GM23338 (cell line): ENCODE results near the gene CYSLTR2. TPM values are rescaled to one million over a fixed set of nuclear protein-coding genes. Genes with fewer than 3 reads are reported as not detected.

Experiments
- ATAC-seq: fragments of 200-7000 bp; cut with Tn5 transposase; 3 replicates; pipeline ENCODE4 v1.9.1; 2020
- DNase-seq: peaks from one replicate; pipeline ENCODE4 v3.0.0-alpha.2; 2015; ENCODE audit warnings: low spot score
- H2AFZ ChIP-seq: fragments of 200-600 bp; sonication (generic); 2 replicates; pipeline ENCODE4 v1.8.0; 2016; ENCODE audit warnings: antibody characterized with exemption, mild to moderate bottlenecking, moderate library complexity
- H3F3A ChIP-seq: fragments of 200-600 bp; sonication (generic); replicated peaks from 2 replicates; pipeline ENCODE4 v1.8.0; 2017; ENCODE audit warnings: antibody characterized with exemption, mixed run types, low read depth
- H3K27ac ChIP-seq: fragments of 200-600 bp; sonication (generic); 2 replicates; pipeline ENCODE4 v1.6.1; 2016; ENCODE audit warnings: low read depth
- H3K27me3 ChIP-seq: fragments of 200-600 bp; sonication (generic); 2 replicates; pipeline ENCODE4 v1.8.0; 2016; ENCODE audit warnings: mild to moderate bottlenecking, mixed run types, moderate library complexity; ENCODE audit not compliant: insufficient read depth
- H3K36me3 ChIP-seq: fragments of 200-600 bp; sonication (generic); 2 replicates; pipeline ENCODE4 v1.8.0; 2016; ENCODE audit warnings: mild to moderate bottlenecking; ENCODE audit not compliant: insufficient read depth
- H3K4me1 ChIP-seq: fragments of 200-600 bp; sonication (generic); 2 replicates; pipeline ENCODE4 v1.8.0; 2016; ENCODE audit warnings: mild to moderate bottlenecking, moderate library complexity; ENCODE audit not compliant: insufficient read depth
- H3K4me2 ChIP-seq: fragments of 200-600 bp; sonication (generic); 2 replicates; pipeline ENCODE4 v1.7.1; 2017; ENCODE audit warnings: mixed run types
- H3K4me3 ChIP-seq: fragments of 200-600 bp; sonication (generic); 2 replicates; pipeline ENCODE4 v1.6.1; 2016; ENCODE audit warnings: mixed run types
- H3K79me2 ChIP-seq: fragments of 200-600 bp; sonication (generic); replicated peaks from 2 replicates; pipeline ENCODE4 v1.8.0; 2017; ENCODE audit warnings: mild to moderate bottlenecking; ENCODE audit not compliant: insufficient read depth
- H3K9me2 ChIP-seq: fragments of 200-600 bp; sonication (generic); 2 replicates; pipeline ENCODE4 v1.8.0; 2017; ENCODE audit not compliant: insufficient read depth
- H4K20me1 ChIP-seq: fragments of 200-600 bp; sonication (generic); replicated peaks from 2 replicates; pipeline ENCODE4 v1.8.0; 2017; ENCODE audit warnings: mild to moderate bottlenecking; ENCODE audit not compliant: insufficient read depth
- H3K27ac Mint-ChIP-seq: 2 replicates; pipeline ENCODE4 v1.8.0; 2020; ENCODE audit warnings: inconsistent platforms, mild to moderate bottlenecking, moderate library complexity, mixed read lengths
- H3K27me3 Mint-ChIP-seq: 3 replicates; pipeline ENCODE4 v1.8.0; 2022; ENCODE audit warnings: low read depth, mild to moderate bottlenecking, moderate library complexity, mixed read lengths, inconsistent platforms; ENCODE audit not compliant: insufficient read depth, poor library complexity
- H3K36me3 Mint-ChIP-seq: 3 replicates; pipeline ENCODE4 v1.8.0; 2021; ENCODE audit warnings: low read depth, mild to moderate bottlenecking, inconsistent platforms, moderate library complexity, mixed read lengths
- H3K4me1 Mint-ChIP-seq: 3 replicates; pipeline ENCODE4 v1.8.0; 2020; ENCODE audit warnings: mild to moderate bottlenecking, inconsistent platforms, mixed read lengths
- H3K4me3 Mint-ChIP-seq: 3 replicates; pipeline ENCODE4 v1.8.0; 2021; ENCODE audit warnings: moderate library complexity, mild to moderate bottlenecking, inconsistent platforms, mixed read lengths
- H3K9me3 Mint-ChIP-seq: 3 replicates; pipeline ENCODE4 v1.8.0; 2020; ENCODE audit warnings: moderate library complexity, mild to moderate bottlenecking, inconsistent platforms, mixed read lengths
- CREB1 ChIP-seq: fragments of 250-450 bp; sonication (Bioruptor Pico); IDR thresholded peaks from 2 replicates; pipeline ENCODE4 v1.5.0; 2020; ENCODE audit warnings: low read depth, mild to moderate bottlenecking, moderate library complexity
- EZH2 ChIP-seq: fragments of 200-600 bp; sonication (generic); IDR thresholded peaks from one replicate; pipeline ENCODE4 v1.8.0; 2017; ENCODE audit warnings: antibody characterized with exemption, mild to moderate bottlenecking, low read depth; ENCODE audit not compliant: unreplicated experiment
- JUNB ChIP-seq: IDR thresholded peaks from one replicate; pipeline ENCODE4 v1.6.1; 2016; ENCODE audit warnings: antibody characterized with exemption; ENCODE audit not compliant: unreplicated experiment
- NANOG ChIP-seq: IDR thresholded peaks from 2 replicates; pipeline ENCODE4 v1.6.1; 2016; ENCODE audit warnings: antibody characterized with exemption, borderline replicate concordance
- ZNF114 ChIP-seq: fragments of 250-450 bp; sonication (Bioruptor Pico); IDR thresholded peaks from 2 replicates; pipeline ENCODE4 v1.5.0; 2020; ENCODE audit warnings: mild to moderate bottlenecking, moderate library complexity
- ZNF462 ChIP-seq: fragments of 250-450 bp; sonication (Bioruptor Pico); IDR thresholded peaks from 2 replicates; pipeline ENCODE4 v1.5.0; 2020; ENCODE audit warnings: mild to moderate bottlenecking, moderate library complexity
- polyA plus RNA-seq: library from polyadenylated mRNA; unstranded; fragments of >200 nt; fragmentation: Nextera tagmentation; extraction: Ambion mirVana; gene quantifications from 2 replicates; pipeline ENCODE4 v1.2.1, GENCODE V29; 2016
- total RNA-seq: library from RNA; depleted of rRNA; stranded (reverse); fragments of >200 nt; shearing (Covaris generic); gene quantifications from 2 replicates; pipeline ENCODE4 v1.2.3, GENCODE V29; 2014
- TF ChIP-seq, protein P1 (sequence below): IDR thresholded peaks from 2 replicates; pipeline ENCODE4 v1.6.1; 2016; ENCODE audit warnings: antibody characterized with exemption
- TF ChIP-seq, protein P2 (sequence below): IDR thresholded peaks from one replicate; pipeline ENCODE4 v1.6.1; 2018; ENCODE audit warnings: antibody characterized with exemption; ENCODE audit not compliant: unreplicated experiment

CYSLTR2 gene
- total and polyA plus RNA-seq, 2 experiments from 2014 or later: not detected

GRCh38 chr13:48637601-48638000 lies 16.1 kb upstream of the CYSLTR2 start:
- Mint-ChIP-seq H3K9me3 (peaks cover 18% of the 10 kb centered on the region), H3K27me3 (peaks cover 3% of the 10 kb centered on the region)

More at GRCh38 chr13:48637601-48638000, 16.1 kb upstream of the CYSLTR2 start:
- Mint-ChIP-seq H3K4me3 (no peak overlapping the region), H3K36me3 (peaks cover 5% of the 10 kb centered on the region), H3K27ac (no peak overlapping the region), H3K4me1 (no peaks in the 10 kb centered on the region)
- Histone ChIP-seq H3K79me2 (no peaks in the 10 kb centered on the region), H3K4me1 (no peaks in the 10 kb centered on the region), H3K36me3 (no peaks in the 10 kb centered on the region; the same call in 1 of the 2 replicates), H3K4me2 (no peak overlapping the region), H3K27me3 (no peaks in the 10 kb centered on the region), H3F3A (no peaks in the 10 kb centered on the region), H3K27ac (no peak overlapping the region), H3K9me2 (peaks cover 5% of the 10 kb centered on the region; the same call in 1 of the 2 replicates), H3K4me3 (no peak overlapping the region), H2AFZ (no peak overlapping the region), H4K20me1 (no peaks in the 10 kb centered on the region)
- no peak for ATAC-seq
- TF ChIP-seq, protein P1, sequence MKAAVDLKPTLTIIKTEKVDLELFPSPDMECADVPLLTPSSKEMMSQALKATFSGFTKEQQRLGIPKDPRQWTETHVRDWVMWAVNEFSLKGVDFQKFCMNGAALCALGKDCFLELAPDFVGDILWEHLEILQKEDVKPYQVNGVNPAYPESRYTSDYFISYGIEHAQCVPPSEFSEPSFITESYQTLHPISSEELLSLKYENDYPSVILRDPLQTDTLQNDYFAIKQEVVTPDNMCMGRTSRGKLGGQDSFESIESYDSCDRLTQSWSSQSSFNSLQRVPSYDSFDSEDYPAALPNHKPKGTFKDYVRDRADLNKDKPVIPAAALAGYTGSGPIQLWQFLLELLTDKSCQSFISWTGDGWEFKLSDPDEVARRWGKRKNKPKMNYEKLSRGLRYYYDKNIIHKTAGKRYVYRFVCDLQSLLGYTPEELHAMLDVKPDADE: no peak
- TF ChIP-seq ZNF462 (no peak), EZH2 (no peak), NANOG (no peak), CREB1 (CRISPR knock-in tag) (no peak), JUNB (no peak), ZNF114 (CRISPR knock-in tag) (no peak)
- TF ChIP-seq, protein P2, sequence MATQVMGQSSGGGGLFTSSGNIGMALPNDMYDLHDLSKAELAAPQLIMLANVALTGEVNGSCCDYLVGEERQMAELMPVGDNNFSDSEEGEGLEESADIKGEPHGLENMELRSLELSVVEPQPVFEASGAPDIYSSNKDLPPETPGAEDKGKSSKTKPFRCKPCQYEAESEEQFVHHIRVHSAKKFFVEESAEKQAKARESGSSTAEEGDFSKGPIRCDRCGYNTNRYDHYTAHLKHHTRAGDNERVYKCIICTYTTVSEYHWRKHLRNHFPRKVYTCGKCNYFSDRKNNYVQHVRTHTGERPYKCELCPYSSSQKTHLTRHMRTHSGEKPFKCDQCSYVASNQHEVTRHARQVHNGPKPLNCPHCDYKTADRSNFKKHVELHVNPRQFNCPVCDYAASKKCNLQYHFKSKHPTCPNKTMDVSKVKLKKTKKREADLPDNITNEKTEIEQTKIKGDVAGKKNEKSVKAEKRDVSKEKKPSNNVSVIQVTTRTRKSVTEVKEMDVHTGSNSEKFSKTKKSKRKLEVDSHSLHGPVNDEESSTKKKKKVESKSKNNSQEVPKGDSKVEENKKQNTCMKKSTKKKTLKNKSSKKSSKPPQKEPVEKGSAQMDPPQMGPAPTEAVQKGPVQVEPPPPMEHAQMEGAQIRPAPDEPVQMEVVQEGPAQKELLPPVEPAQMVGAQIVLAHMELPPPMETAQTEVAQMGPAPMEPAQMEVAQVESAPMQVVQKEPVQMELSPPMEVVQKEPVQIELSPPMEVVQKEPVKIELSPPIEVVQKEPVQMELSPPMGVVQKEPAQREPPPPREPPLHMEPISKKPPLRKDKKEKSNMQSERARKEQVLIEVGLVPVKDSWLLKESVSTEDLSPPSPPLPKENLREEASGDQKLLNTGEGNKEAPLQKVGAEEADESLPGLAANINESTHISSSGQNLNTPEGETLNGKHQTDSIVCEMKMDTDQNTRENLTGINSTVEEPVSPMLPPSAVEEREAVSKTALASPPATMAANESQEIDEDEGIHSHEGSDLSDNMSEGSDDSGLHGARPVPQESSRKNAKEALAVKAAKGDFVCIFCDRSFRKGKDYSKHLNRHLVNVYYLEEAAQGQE: no peak
- no peak for DNase-seq
